WI38 (cell line): ENCODE measurements around the gene PTPRG.

ENCODE experiments used
- H3K4me3 ChIP-seq: 2 replicates; pipeline ENCODE4 v1.5.1; 2011; ENCODE audit warnings: low read depth, mild to moderate bottlenecking, control low read depth, low read length
- CTCF ChIP-seq: IDR thresholded peaks from 2 replicates; pipeline ENCODE4 v1.5.1; 2012; ENCODE audit warnings: low read depth, mild to moderate bottlenecking, control low read depth, low read length

The PTPRG gene

GRCh38 chr3:61627768-61628185 lies 66.4 kb downstream of the PTPRG start:
- TF ChIP-seq CTCF: no peak
- no peak overlapping the region for H3K4me3 ChIP-seq

- no peak overlapping the region for H3K4me3 ChIP-seq
- TF ChIP-seq CTCF: no peak
Observed at GRCh38 chr3:61628636-61629035, 67.3 kb downstream of the PTPRG start.

GRCh38 chr3:61629442-61629841 lies 68.1 kb downstream of the PTPRG start:
- TF ChIP-seq CTCF: no peak
- no peak overlapping the region for H3K4me3 ChIP-seq

GRCh38 chr3:61631108-61631769 lies 69.9 kb downstream of the PTPRG start:
- H3K4me3 ChIP-seq: no peak overlapping the region
- TF ChIP-seq CTCF: no peak

- no peak overlapping the region for H3K4me3 ChIP-seq
Observed at GRCh38 chr3:61632568-61633175, 71.3 kb downstream of the PTPRG start.

GRCh38 chr3:61634678-61635077 lies 73.3 kb downstream of the PTPRG start:
- no peak for TF ChIP-seq CTCF
- H3K4me3 ChIP-seq: no peak overlapping the region

More at GRCh38 chr3:61632568-61633175, 71.3 kb downstream of the PTPRG start:
- TF ChIP-seq CTCF: no peak
